HepG2 (cell line): ENCODE results near the gene ZNF285. TPM values are rescaled to one million over a fixed set of nuclear protein-coding genes. Genes with fewer than 3 reads are reported as not detected.
A peak's percentile ranks its signal among the peaks of the same experiment; 100 is the strongest.

Source experiments
- ATF2 ChIP-seq: sonication (generic); formaldehyde crosslinking; IDR thresholded peaks from 2 replicates; pipeline ENCODE4 v1.4.0; 2020; ENCODE audit warnings: missing genetic modification reagents
- CREM ChIP-seq, 2 experiments: sonication (generic) in 1 of 2; formaldehyde crosslinking in 1 of 2; IDR thresholded peaks; 2 replicates each; pipeline versions ENCODE4 v1.4.0 to v1.6.1; 2016 to 2020; ENCODE audit warnings: antibody characterized with exemption in 1 of 2, mild to moderate bottlenecking in 1 of 2, missing genetic modification reagents in 1 of 2
- E2F2 ChIP-seq: sonication (generic); formaldehyde crosslinking; IDR thresholded peaks from 2 replicates; pipeline ENCODE4 v1.4.0; 2020; ENCODE audit warnings: missing genetic modification reagents, borderline replicate concordance
- HCFC1 ChIP-seq: fragments of 150-350 bp; IDR thresholded peaks from 2 replicates; pipeline ENCODE4 v1.6.1; 2014; ENCODE audit warnings: low read depth, low read length
- IRF2 ChIP-seq: IDR thresholded peaks from 2 replicates; pipeline ENCODE4 v1.6.1; 2018; ENCODE audit warnings: missing genetic modification reagents, missing compliant biosample characterization
- KMT2A ChIP-seq: sonication (generic); formaldehyde crosslinking; IDR thresholded peaks from 2 replicates; pipeline ENCODE4 v1.4.0; 2020; ENCODE audit warnings: missing genetic modification reagents
- NRL ChIP-seq: sonication (generic); formaldehyde crosslinking; IDR thresholded peaks from 2 replicates; pipeline ENCODE4 v1.5.0; 2020; ENCODE audit warnings: missing genetic modification reagents, mild to moderate bottlenecking, moderate library complexity, borderline replicate concordance
- PAX8 ChIP-seq: sonication (generic); formaldehyde crosslinking; IDR thresholded peaks from 2 replicates; pipeline ENCODE4 v1.8.0; 2022; ENCODE audit warnings: mild to moderate bottlenecking, missing genetic modification reagents, borderline replicate concordance
- POLR2G ChIP-seq: fragments of 200-400 bp; formaldehyde crosslinking; IDR thresholded peaks from 2 replicates; pipeline ENCODE4 v1.6.1; 2018; ENCODE audit warnings: mild to moderate bottlenecking, low read depth, low read length, moderate library complexity
- TFDP2 ChIP-seq: sonication (generic); formaldehyde crosslinking; IDR thresholded peaks from 2 replicates; pipeline ENCODE4 v1.4.0; 2020; ENCODE audit warnings: missing genetic modification reagents
- USF2 ChIP-seq, 2 experiments: sonication (generic) in 1 of 2; formaldehyde crosslinking in 1 of 2; IDR thresholded peaks; 2 replicates each; pipeline versions ENCODE4 v1.5.1 to v1.6.1; 2011 to 2020; ENCODE audit warnings: borderline replicate concordance in 1 of 2, low read depth in 1 of 2, low read length in 1 of 2, mild to moderate bottlenecking in 1 of 2, missing genetic modification reagents in 1 of 2, moderate library complexity in 1 of 2
- ZMYM2 ChIP-seq: sonication (generic); formaldehyde crosslinking; IDR thresholded peaks from 2 replicates; pipeline ENCODE4 v1.8.0; 2022; ENCODE audit warnings: mild to moderate bottlenecking, missing genetic modification reagents
- ZNF275 ChIP-seq: sonication (generic); formaldehyde crosslinking; IDR thresholded peaks from 2 replicates; pipeline ENCODE4 v1.8.0; 2022; ENCODE audit warnings: missing genetic modification reagents, mild to moderate bottlenecking, inconsistent platforms, borderline replicate concordance
- ZNF563 ChIP-seq: sonication (generic); formaldehyde crosslinking; IDR thresholded peaks from 2 replicates; pipeline ENCODE4 v1.8.0; 2022; ENCODE audit warnings: mild to moderate bottlenecking, moderate library complexity, missing genetic modification reagents
- ZNF598 ChIP-seq: sonication (generic); formaldehyde crosslinking; IDR thresholded peaks from 2 replicates; pipeline ENCODE4 v1.5.1; 2020; ENCODE audit warnings: mild to moderate bottlenecking, missing genetic modification reagents, borderline replicate concordance
- ZNF710 ChIP-seq: sonication (generic); formaldehyde crosslinking; IDR thresholded peaks from 2 replicates; pipeline ENCODE4 v1.5.0; 2020; ENCODE audit warnings: mild to moderate bottlenecking, missing genetic modification reagents, borderline replicate concordance
- ZNF747 ChIP-seq: sonication (generic); formaldehyde crosslinking; IDR thresholded peaks from 2 replicates; pipeline ENCODE4 v1.8.1; 2023; ENCODE audit warnings: missing genetic modification reagents, mild to moderate bottlenecking, borderline replicate concordance
- polyA plus RNA-seq, 8 experiments: library from polyadenylated mRNA; depleted of rRNA in 3 of 8; stranded (reverse) in 7 of 8; unstranded in 1 of 8; fragments of >200 nt; fragmentation: Illumina TruSeq in 4 of 8; extraction: Trizol in 4 of 8; gene quantifications; 2 replicates each; pipeline versions ENCODE4 v1.2.1 to v1.2.3, GENCODE V29; 2011 to 2016; ENCODE audit warnings: low read depth in 4 of 8, missing spikeins in 1 of 8, mixed read lengths in 1 of 8; ENCODE audit not compliant: insufficient read depth in 1 of 8
- total RNA-seq, 5 experiments: library from RNA; depleted of rRNA; stranded (reverse); fragments of >200 nt; fragmentation: Illumina TruSeq; extraction: Trizol; gene quantifications; 2 replicates each; pipeline ENCODE4 v1.2.3, GENCODE V29; 2016; ENCODE audit warnings: low read depth in 1 of 5

ZNF285 gene
- total and polyA plus RNA-seq, 2 of the 13 experiments (the other 11 are each of a cell fraction or from before 2014, with no cell fraction given) = 0.82 to 1.7 TPM

GRCh38 chr19:44401139-44402115 lies at the start of gene ZNF285 (continued):
- TF ChIP-seq CREM (IDR thresholded peaks at IDR 0.05) = peak; percentile 78
- TF ChIP-seq CREM (CRISPR knock-in tag; IDR thresholded peaks at IDR 0.05) = no peak
- no peak for TF ChIP-seq TFDP2
- peak; percentile 75 for TF ChIP-seq HCFC1
- TF ChIP-seq NRL (CRISPR knock-in tag) = no peak
- no peak for TF ChIP-seq E2F2 (CRISPR knock-in tag)
- TF ChIP-seq POLR2G = peak; percentile 48
- TF ChIP-seq ZNF563 (CRISPR knock-in tag) = no peak
- TF ChIP-seq ZMYM2 (CRISPR knock-in tag) = no peak
- no peak for TF ChIP-seq ATF2
- TF ChIP-seq ZNF598 = no peak
- no peak for TF ChIP-seq ZNF747 (CRISPR knock-in tag)
- TF ChIP-seq ZNF275 = no peak
- TF ChIP-seq ZNF710 = no peak
- no peak for TF ChIP-seq PAX8 (CRISPR knock-in tag)
- TF ChIP-seq IRF2 (CRISPR knock-in tag) = peak; percentile 87
- TF ChIP-seq USF2 (IDR thresholded peaks at IDR 0.05; ENCODE audit: low read depth, low read length) = no peak
- TF ChIP-seq USF2 (CRISPR knock-in tag; IDR thresholded peaks at IDR 0.05; ENCODE audit: borderline replicate concordance) = no peak
- no peak for TF ChIP-seq KMT2A (CRISPR knock-in tag)
